ENCODE data around the gene HOXB9.

- TF ChIP-seq EP300 (IDR thresholded peaks at IDR 0.05) (no peak), POLR2A (IDR thresholded peaks at IDR 0.05) (no peak)
Observed at GRCh38 chr17:48598736-48599135, 27.4 kb downstream of the HOXB9 start.
